Measurements from ENCODE around the gene CNGA1. TPM values are rescaled to one million over a fixed set of nuclear protein-coding genes. Genes with fewer than 3 reads are reported as not detected.
A peak's percentile ranks its signal among the peaks of the same experiment; 100 is the strongest.
"Not testable (repeated sequence)": the region's sequence is repeated elsewhere in the genome, so short reads cannot be mapped to it uniquely, and the experiment has no call there.

CNGA1 gene
- total and polyA plus RNA-seq, 2 donors (not counting 3 experiments of a cell fraction or from before 2014, with no cell fraction given) = not detected

DNA sequence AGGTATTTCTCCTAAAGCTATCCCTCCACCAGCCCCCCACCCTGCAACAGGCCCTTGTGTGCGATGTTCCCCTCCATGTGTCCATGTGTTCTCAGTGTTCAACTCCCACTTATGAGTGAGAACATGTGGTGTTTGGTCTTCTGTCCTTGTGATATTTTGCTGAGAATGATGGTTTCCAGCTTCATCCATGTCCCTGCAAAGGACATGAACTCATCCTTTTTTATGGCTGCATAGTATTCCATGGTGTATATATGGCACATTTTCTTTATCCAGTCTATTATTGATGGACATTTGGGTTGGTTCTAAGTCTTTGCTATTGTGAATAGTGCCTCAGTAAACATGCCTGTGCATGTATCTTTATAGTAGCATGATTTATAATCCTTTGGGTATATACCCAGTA lies 99.3 kb downstream of the CNGA1 start:
- dilution Hi-C loops (cut with MboI; ENCODE audit: extremely low pct_ligation_motif_present, low sequenced_read_pairs); H3K27ac ChIP-seq (ENCODE audit: insufficient read depth, low read depth, low read length); FAIRE-seq; H3K36me3 ChIP-seq (ENCODE audit: control insufficient read depth in 2 of 2, extremely low read depth in 1 of 2, insufficient read depth in 2 of 2, low read length in 2 of 2); H3K27me3 ChIP-seq (ENCODE audit: control insufficient read depth in 2 of 2, insufficient read depth in 2 of 2, low read length in 2 of 2); H3K4me3 ChIP-seq (replicated peaks in 1 of 3; ENCODE audit: insufficient read depth in 1 of 3, low read depth in 1 of 3, low read length in 3 of 3); H2AFZ ChIP-seq (ENCODE audit: low read depth, low read length); H3K9me1 ChIP-seq (replicated peaks; ENCODE audit: control insufficient read depth, extremely low read depth, insufficient read depth, low read length); H3K9ac ChIP-seq (replicated peaks; ENCODE audit: extremely low read depth, insufficient read depth, low read length); DNase-seq (ENCODE audit: low read depth, low spot score); POLR2A ChIA-PET; H3K4me2 ChIP-seq (ENCODE audit: insufficient read depth, low read length); H3K9me3 ChIP-seq (replicated peaks; ENCODE audit: control insufficient read depth, insufficient read depth, low read length); H4K20me1 ChIP-seq (replicated peaks; ENCODE audit: control insufficient read depth, extremely low read depth, insufficient read depth, low read length); BruUV-seq (replicated peaks): not testable (repeated sequence)
- intact Hi-C loops (cut with micrococcal nuclease) = loop anchor here (10.0 kb wide), 2 partner anchors 428 to 452 kb away; partner anchors contain the start of genes COMMD8 and SLAIN2
- peaks cover 17% of the 10 kb centered on the region for H3K4me1 ChIP-seq (ENCODE audit: control insufficient read depth, extremely low read depth, insufficient read depth, low read length)
- CTCF ChIA-PET = interaction anchor here (1.2 to 1.3 kb wide), 2 partner anchors 9 to 17 kb away, joined by 4 to 5 read pairs; no protein-coding TSS in a partner anchor
- H3K79me2 ChIP-seq (ENCODE audit: control insufficient read depth, insufficient read depth, low read length) = peaks cover 17% of the 10 kb centered on the region

DNA sequence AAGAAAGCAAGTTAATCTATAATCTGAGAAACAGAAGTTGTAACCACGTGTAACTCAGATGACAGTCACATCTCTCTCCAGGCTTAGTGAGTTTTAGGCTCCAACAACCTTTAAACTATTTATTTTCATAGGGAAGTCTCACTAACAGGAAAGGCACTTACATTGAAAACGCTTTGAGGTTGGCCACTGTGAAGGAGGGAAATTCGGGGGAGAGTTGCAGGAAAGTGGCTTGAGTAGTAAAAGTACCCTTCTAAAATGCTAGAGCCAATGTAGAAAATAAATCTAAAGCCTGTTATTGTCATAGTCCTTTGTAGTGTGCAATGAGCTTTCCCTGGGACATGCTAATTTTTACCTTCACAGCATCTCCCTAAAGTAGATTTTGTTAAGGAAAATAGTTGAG lies 101.1 kb downstream of the CNGA1 start:
- Histone ChIP-seq H3K4me3 (replicated peaks in 1 of 3; ENCODE audit: insufficient read depth in 1 of 3, low read depth in 1 of 3, low read length in 3 of 3) (no peak overlapping the region), H3K27ac (ENCODE audit: insufficient read depth, low read depth, low read length) (no peak overlapping the region), H3K36me3 (ENCODE audit: control insufficient read depth in 2 of 2, extremely low read depth in 1 of 2, insufficient read depth in 2 of 2, low read length in 2 of 2) (no peaks in the 10 kb centered on the region), H3K9me1 (replicated peaks; ENCODE audit: control insufficient read depth, extremely low read depth, insufficient read depth, low read length) (no peaks in the 10 kb centered on the region), H3K79me2 (ENCODE audit: control insufficient read depth, insufficient read depth, low read length) (peaks cover 24% of the 10 kb centered on the region), H3K27me3 (ENCODE audit: control insufficient read depth in 2 of 2, insufficient read depth in 2 of 2, low read length in 2 of 2) (no peaks in the 10 kb centered on the region), H3K4me2 (ENCODE audit: insufficient read depth, low read length) (peak overlapping the region; percentile 94), H4K20me1 (replicated peaks; ENCODE audit: control insufficient read depth, extremely low read depth, insufficient read depth, low read length) (no peaks in the 10 kb centered on the region), H3K4me1 (ENCODE audit: control insufficient read depth, extremely low read depth, insufficient read depth, low read length) (peaks cover 17% of the 10 kb centered on the region), H2AFZ (ENCODE audit: low read depth, low read length) (peak overlapping the region; percentile 99), H3K9me3 (replicated peaks; ENCODE audit: control insufficient read depth, insufficient read depth, low read length) (no peaks in the 10 kb centered on the region), H3K9ac (replicated peaks; ENCODE audit: extremely low read depth, insufficient read depth, low read length) (no peak overlapping the region)
- POLR2A ChIA-PET = no interaction called here
- TF ChIP-seq, protein P1, sequence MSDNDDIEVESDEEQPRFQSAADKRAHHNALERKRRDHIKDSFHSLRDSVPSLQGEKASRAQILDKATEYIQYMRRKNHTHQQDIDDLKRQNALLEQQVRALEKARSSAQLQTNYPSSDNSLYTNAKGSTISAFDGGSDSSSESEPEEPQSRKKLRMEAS (IDR thresholded peaks at IDR 0.05; ENCODE audit: insufficient read depth, insufficient read length) = no peak
- TF ChIP-seq GATA2 (IDR thresholded peaks at IDR 0.05; ENCODE audit: insufficient read depth, insufficient read length, low read depth, low read length) = no peak
- TF ChIP-seq POLR2AphosphoS5 (IDR thresholded peaks at IDR 0.05; ENCODE audit: insufficient read depth, low read depth, low read length) = no peak
- TF ChIP-seq, protein P2, sequence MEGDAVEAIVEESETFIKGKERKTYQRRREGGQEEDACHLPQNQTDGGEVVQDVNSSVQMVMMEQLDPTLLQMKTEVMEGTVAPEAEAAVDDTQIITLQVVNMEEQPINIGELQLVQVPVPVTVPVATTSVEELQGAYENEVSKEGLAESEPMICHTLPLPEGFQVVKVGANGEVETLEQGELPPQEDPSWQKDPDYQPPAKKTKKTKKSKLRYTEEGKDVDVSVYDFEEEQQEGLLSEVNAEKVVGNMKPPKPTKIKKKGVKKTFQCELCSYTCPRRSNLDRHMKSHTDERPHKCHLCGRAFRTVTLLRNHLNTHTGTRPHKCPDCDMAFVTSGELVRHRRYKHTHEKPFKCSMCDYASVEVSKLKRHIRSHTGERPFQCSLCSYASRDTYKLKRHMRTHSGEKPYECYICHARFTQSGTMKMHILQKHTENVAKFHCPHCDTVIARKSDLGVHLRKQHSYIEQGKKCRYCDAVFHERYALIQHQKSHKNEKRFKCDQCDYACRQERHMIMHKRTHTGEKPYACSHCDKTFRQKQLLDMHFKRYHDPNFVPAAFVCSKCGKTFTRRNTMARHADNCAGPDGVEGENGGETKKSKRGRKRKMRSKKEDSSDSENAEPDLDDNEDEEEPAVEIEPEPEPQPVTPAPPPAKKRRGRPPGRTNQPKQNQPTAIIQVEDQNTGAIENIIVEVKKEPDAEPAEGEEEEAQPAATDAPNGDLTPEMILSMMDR (IDR thresholded peaks at IDR 0.05; ENCODE audit: extremely low read depth in 1 of 2, insufficient read depth in 1 of 2, low read depth in 1 of 2, low read length in 2 of 2) = no peak
- TF ChIP-seq EZH2 (IDR thresholded peaks at IDR 0.05; ENCODE audit: borderline replicate concordance, low read depth, low read length, severe bottlenecking) = no peak
- TF ChIP-seq POLR2A (IDR thresholded peaks at IDR 0.05; ENCODE audit: low read depth, low read length) = no peak
- no peak for TF ChIP-seq MYC (IDR thresholded peaks at IDR 0.05; ENCODE audit: low read depth, low read length)
- no peak for TF ChIP-seq FOS (IDR thresholded peaks at IDR 0.05; ENCODE audit: borderline replicate concordance, insufficient read depth, low read length)
- no TSS peak for BruUV-seq (replicated peaks)
- intact Hi-C loops (cut with micrococcal nuclease) = loop anchor here (2.0 to 10.0 kb wide), 3 partner anchors 13 to 451 kb away; partner anchors contain the start of genes COMMD8 and SLAIN2
- dilution Hi-C loops (cut with MboI; ENCODE audit: extremely low pct_ligation_motif_present, low sequenced_read_pairs) = no loop called here
- FAIRE-seq = no peak
- CTCF ChIA-PET = interaction anchor here (1.4 to 1.7 kb wide), 4 partner anchors 12 to 64 kb away, joined by 3 to 10 read pairs (median 5); no protein-coding TSS in a partner anchor
- DNase-seq (ENCODE audit: low read depth, low spot score) = peak; percentile 6
